Measurements from ENCODE around the gene PATL2. TPM values are rescaled to one million over a fixed set of nuclear protein-coding genes. Genes with fewer than 3 reads are reported as not detected.
A peak's percentile ranks its signal among the peaks of the same experiment; 100 is the strongest.
"Not testable (repeated sequence)": the region's sequence is repeated elsewhere in the genome, so short reads cannot be mapped to it uniquely, and the experiment has no call there.

PATL2 gene
- total RNA-seq, result 10 to 100 TPM in 1 of 4 donors, 1 to 10 TPM in 3; 3.0 to 40.0 (median 4.4) TPM

- peaks cover 0 to 12% (median 4%) of the 10 kb centered on the region in 4 donors for H3K36me3 ChIP-seq
- DNase-seq, result peak; percentile 97
- no peaks in the 10 kb centered on the region for H3K27me3 ChIP-seq
- peak within 1 kb of the TSS; percentile 77 to 95 (median 82) for H3K4me3 ChIP-seq
- no peaks in the 10 kb centered on the region for H3K9me3 ChIP-seq
- TF ChIP-seq CTCF (IDR thresholded peaks at IDR 0.05) (no peak), EP300 (IDR thresholded peaks at IDR 0.05; ENCODE audit: low read depth) (no peak), POLR2A (IDR thresholded peaks at IDR 0.05) (peak; percentile 100), POLR2AphosphoS5 (IDR thresholded peaks at IDR 0.05) (peak; percentile 100)
- in situ Hi-C loops (cut with MboI; ENCODE audit: low pct_ligation_motif_present in 1 of 4, low pct_unique_long_range_greater_than_20kb in 1 of 4, low sequenced_read_pairs in 3 of 4) (no loop called here), intact Hi-C loops (cut with DNase I; ENCODE audit: low total_unique reads) (loop anchor here (1.0 kb wide), 1 partner anchor 17 kb away; no protein-coding TSS in a partner anchor)
- WGBS, 2 donors (ENCODE audit: low coverage in 1 of 2), result 0% methylated on average over 30 of the region's 37 CpGs; no CpG with 5 or more reads in 1 of the 2 donors
- H3K27ac ChIP-seq, result peak within 1 kb of the TSS; percentile 99
- H3K4me1 ChIP-seq, result peaks cover 12 to 70% (median 33%) of the 10 kb centered on the region in 4 donors
Measured at GRCh38 chr15:44711096-44711742, at the start of gene PATL2, which contains the start of gene B2M. PATL2 (minus strand) TSS chr15:44711323; CDS start chr15:44676490, 34,833 bp downstream. B2M (plus strand) TSS chr15:44711517; CDS start chr15:44711547, 30 bp downstream.

- no peak overlapping the region for H3K4me3 ChIP-seq
- WGBS, 2 donors (ENCODE audit: low coverage in 1 of 2), result 92% methylated on average over 1 of the region's 1 CpG
- no peaks in the 10 kb centered on the region for H3K36me3 ChIP-seq
Measured at GRCh38 chr15:44753345-44753744, 42.2 kb upstream of the PATL2 start.

GRCh38 chr15:44743454-44743853, 32.3 kb upstream of the PATL2 start:
- H3K4me3 ChIP-seq; H3K27ac ChIP-seq; intact Hi-C loops (cut with DNase I; ENCODE audit: low total_unique reads); in situ Hi-C loops (cut with MboI; ENCODE audit: low pct_ligation_motif_present in 1 of 4, low pct_unique_long_range_greater_than_20kb in 1 of 4, low sequenced_read_pairs in 3 of 4); H3K4me1 ChIP-seq; DNase-seq; H3K36me3 ChIP-seq; H3K9me3 ChIP-seq; H3K27me3 ChIP-seq: not testable (repeated sequence)
- WGBS, 2 donors (ENCODE audit: low coverage in 1 of 2), result 89 to 98% methylated on average over 1 to 2 of the region's 2 CpGs

More at GRCh38 chr15:44753345-44753744, 42.2 kb upstream of the PATL2 start:
- H3K27me3 ChIP-seq, result no peaks in the 10 kb centered on the region
- H3K27ac ChIP-seq, result no peak overlapping the region
- peaks cover 0 to 9% of the 10 kb centered on the region in 2 donors for H3K9me3 ChIP-seq
- H3K4me1 ChIP-seq, result no peaks in the 10 kb centered on the region
- TF ChIP-seq POLR2AphosphoS5 (IDR thresholded peaks at IDR 0.05) (no peak), CTCF (IDR thresholded peaks at IDR 0.05) (no peak), POLR2A (IDR thresholded peaks at IDR 0.05) (no peak), EP300 (IDR thresholded peaks at IDR 0.05; ENCODE audit: low read depth) (no peak)
- intact Hi-C loops (cut with DNase I; ENCODE audit: low total_unique reads), result no loop called here
- DNase-seq, result no peak
- in situ Hi-C loops (cut with MboI; ENCODE audit: low pct_ligation_motif_present in 1 of 4, low pct_unique_long_range_greater_than_20kb in 1 of 4, low sequenced_read_pairs in 3 of 4), result no loop called here

GRCh38 chr15:44739222-44739847, 28.2 kb upstream of the PATL2 start:
- H3K4me1 ChIP-seq, result peaks cover 0 to 20% (median 2%) of the 10 kb centered on the region in 4 donors
- in situ Hi-C loops (cut with MboI; ENCODE audit: low pct_ligation_motif_present in 1 of 4, low pct_unique_long_range_greater_than_20kb in 1 of 4, low sequenced_read_pairs in 3 of 4), result loop anchor here (5.0 to 10.0 kb wide), 3 partner anchors 75 to 145 kb away; partner anchors contain the start of gene SPG11 (in 4 of the 4)
- intact Hi-C loops (cut with DNase I; ENCODE audit: low total_unique reads); H3K27me3 ChIP-seq; DNase-seq; H3K36me3 ChIP-seq; H3K27ac ChIP-seq; H3K4me3 ChIP-seq; H3K9me3 ChIP-seq: not testable (repeated sequence)
- WGBS, 2 donors (ENCODE audit: low coverage in 1 of 2), result 78 to 92% methylated on average over 12 to 22 of the region's 24 CpGs

GRCh38 chr15:44738340-44738984, 27.3 kb upstream of the PATL2 start:
- intact Hi-C loops (cut with DNase I; ENCODE audit: low total_unique reads), result loop anchor here (1.0 kb wide), 1 partner anchor 75 kb away; the partner anchor contains the start of gene SPG11
- Histone ChIP-seq H3K9me3 (no peaks in the 10 kb centered on the region), H3K27me3 (no peaks in the 10 kb centered on the region), H3K36me3 (no peaks in the 10 kb centered on the region), H3K27ac (no peak overlapping the region), H3K4me3 (no peak overlapping the region), H3K4me1 (peaks cover 0 to 20% (median 2%) of the 10 kb centered on the region in 4 donors)
- 61 to 63% methylated on average over 3 of the region's 3 CpGs for WGBS, 2 donors (ENCODE audit: low coverage in 1 of 2)
- in situ Hi-C loops (cut with MboI; ENCODE audit: low pct_ligation_motif_present in 1 of 4, low pct_unique_long_range_greater_than_20kb in 1 of 4, low sequenced_read_pairs in 3 of 4), result loop anchor here (5.0 to 10.0 kb wide), 3 partner anchors 74 to 144 kb away; partner anchors contain the start of gene SPG11 (in 4 of the 4)
- peak; percentile 67 to 83 (median 74) for TF ChIP-seq CTCF (IDR thresholded peaks at IDR 0.05)
- TF ChIP-seq POLR2AphosphoS5 (IDR thresholded peaks at IDR 0.05), result no peak
- DNase-seq, result no peak
